Sigmoid colon (tissue), 7 donors: ENCODE results near the gene TSPAN9. TPM values are rescaled to one million over a fixed set of nuclear protein-coding genes. Genes with fewer than 3 reads are reported as not detected.

Source experiments
- DNase-seq: peaks from one replicate; pipeline ENCODE4 v3.0.0-alpha.2; 2019
- H3K27ac ChIP-seq, 4 donors: fragments of 200-600 bp; sonication (generic); one replicate each; pipeline ENCODE4 v1.5.1; 2016 to 2019; ENCODE audit warnings: mild to moderate bottlenecking in 1 of 4
- H3K27me3 ChIP-seq, 3 donors: fragments of 200-600 bp; sonication (generic); one replicate each; pipeline ENCODE4 v1.5.1; 2019; ENCODE audit warnings: mild to moderate bottlenecking in 1 of 3
- H3K36me3 ChIP-seq, 4 donors: fragments of 200-600 bp; sonication (generic); one replicate each; pipeline ENCODE4 v1.5.1; 2016 to 2019
- H3K4me1 ChIP-seq, 4 donors: fragments of 200-600 bp; sonication (generic); one replicate each; pipeline ENCODE4 v1.5.1; 2017 to 2019
- H3K4me3 ChIP-seq, 4 donors: fragments of 200-600 bp; sonication (generic); one replicate each; pipeline ENCODE4 v1.5.1; 2017 to 2019; ENCODE audit warnings: mild to moderate bottlenecking in 2 of 4, moderate library complexity in 1 of 4
- H3K9me3 ChIP-seq, 4 donors: fragments of 200-600 bp in 3 of 4; sonication (generic) in 3 of 4; one replicate each; pipeline versions ENCODE4 v1.5.1 to v1.6.1; 2013 to 2019
- EP300 ChIP-seq, 4 donors: sonication (generic); formaldehyde crosslinking; IDR thresholded peaks; one replicate each; pipeline ENCODE4 v1.6.1; 2017; ENCODE audit warnings: antibody characterized with exemption in 4 of 4
- POLR2A ChIP-seq, 2 donors: fragments of 450-650 bp; IDR thresholded peaks; one replicate each; pipeline ENCODE4 v1.6.1; 2016; ENCODE audit warnings: antibody characterized with exemption in 2 of 2, mild to moderate bottlenecking in 2 of 2, moderate library complexity in 2 of 2
- POLR2AphosphoS5 ChIP-seq, 4 donors: sonication (generic); formaldehyde crosslinking; IDR thresholded peaks; one replicate each; pipeline ENCODE4 v1.6.1; 2017; ENCODE audit warnings: antibody characterized with exemption in 4 of 4
- WGBS, 2 donors: extraction: QIAGEN DNeasy Blood & Tissue Kit; methylation state at CpG; one replicate each; pipeline ENCODE4 v1.1.7; 2013; 5-methylcytosine and 5-hydroxymethylcytosine counted together
- intact Hi-C: fragments of 100-400 bp; cut with DNase I; formaldehyde crosslinking; loops from one replicate; pipeline ENCODE4 v1.15.1; 2023
- polyA plus RNA-seq, 3 donors: library from polyadenylated mRNA; stranded (reverse); fragments of 200-250 nt; gene quantifications; one replicate each; pipeline ENCODE4 v1.2.3, GENCODE V29; 2013
- total RNA-seq, 4 donors: library from RNA; depleted of rRNA; stranded (reverse); fragments of >200 nt; gene quantifications; one replicate each; pipeline ENCODE4 v1.1.0, GENCODE V29; 2016
- TF ChIP-seq, protein P1 (sequence below), 4 experiments: fragments of 450-650 bp in 3 of 4; fragments of 200-600 bp in 1 of 4; IDR thresholded peaks; one replicate each; pipeline ENCODE4 v1.5.1; 2016 to 2019; ENCODE audit warnings: antibody characterized with exemption in 4 of 4, mild to moderate bottlenecking in 3 of 4, moderate library complexity in 2 of 4
- donor health status: healthy with polysubstance abuse.
- donor health status: Bipolar disorder and iron deficiency.
- donor health status: healthy.

Gene TSPAN9
- total and polyA plus RNA-seq, 7 donors: 0.92 to 28.0 (median 18.2) TPM

DNA sequence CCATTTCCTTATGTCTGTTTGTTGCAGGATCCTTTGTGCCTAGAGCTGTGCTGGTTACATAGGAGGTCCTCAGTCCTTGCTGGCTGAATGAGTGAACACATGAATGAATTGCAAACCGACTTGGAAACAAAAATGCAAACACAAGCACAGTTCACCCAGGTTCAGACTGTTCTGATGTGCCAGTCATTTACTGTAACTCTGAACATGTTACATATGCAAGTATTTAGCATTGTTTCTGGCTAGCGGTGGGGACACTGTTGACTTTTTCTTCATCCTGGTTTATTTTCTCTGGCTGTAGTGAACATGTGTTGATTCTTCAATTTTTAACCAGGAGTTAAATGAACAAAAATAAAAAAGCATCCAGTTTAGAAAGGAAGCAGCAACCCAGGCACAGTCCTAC is 33.4 kb downstream of the TSPAN9 start:
- peaks cover 0 to 5% (median 0%) of the 10 kb centered on the region in 4 donors for H3K4me1 ChIP-seq
- no peak overlapping the region for H3K27ac ChIP-seq
- no peaks in the 10 kb centered on the region for H3K36me3 ChIP-seq
- TF ChIP-seq POLR2A (IDR thresholded peaks at IDR 0.05) (no peak), POLR2AphosphoS5 (IDR thresholded peaks at IDR 0.05) (no peak), EP300 (IDR thresholded peaks at IDR 0.05) (no peak)
- TF ChIP-seq, protein P1, sequence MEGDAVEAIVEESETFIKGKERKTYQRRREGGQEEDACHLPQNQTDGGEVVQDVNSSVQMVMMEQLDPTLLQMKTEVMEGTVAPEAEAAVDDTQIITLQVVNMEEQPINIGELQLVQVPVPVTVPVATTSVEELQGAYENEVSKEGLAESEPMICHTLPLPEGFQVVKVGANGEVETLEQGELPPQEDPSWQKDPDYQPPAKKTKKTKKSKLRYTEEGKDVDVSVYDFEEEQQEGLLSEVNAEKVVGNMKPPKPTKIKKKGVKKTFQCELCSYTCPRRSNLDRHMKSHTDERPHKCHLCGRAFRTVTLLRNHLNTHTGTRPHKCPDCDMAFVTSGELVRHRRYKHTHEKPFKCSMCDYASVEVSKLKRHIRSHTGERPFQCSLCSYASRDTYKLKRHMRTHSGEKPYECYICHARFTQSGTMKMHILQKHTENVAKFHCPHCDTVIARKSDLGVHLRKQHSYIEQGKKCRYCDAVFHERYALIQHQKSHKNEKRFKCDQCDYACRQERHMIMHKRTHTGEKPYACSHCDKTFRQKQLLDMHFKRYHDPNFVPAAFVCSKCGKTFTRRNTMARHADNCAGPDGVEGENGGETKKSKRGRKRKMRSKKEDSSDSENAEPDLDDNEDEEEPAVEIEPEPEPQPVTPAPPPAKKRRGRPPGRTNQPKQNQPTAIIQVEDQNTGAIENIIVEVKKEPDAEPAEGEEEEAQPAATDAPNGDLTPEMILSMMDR (IDR thresholded peaks at IDR 0.05): no peak
- H3K9me3 ChIP-seq: no peaks in the 10 kb centered on the region
- DNase-seq: no peak
- intact Hi-C loops: no loop called here
- WGBS, 2 donors: 71 to 76% methylated on average over 2 of the region's 2 CpGs
- no peak overlapping the region for H3K4me3 ChIP-seq
- H3K27me3 ChIP-seq: no peaks in the 10 kb centered on the region

DNA sequence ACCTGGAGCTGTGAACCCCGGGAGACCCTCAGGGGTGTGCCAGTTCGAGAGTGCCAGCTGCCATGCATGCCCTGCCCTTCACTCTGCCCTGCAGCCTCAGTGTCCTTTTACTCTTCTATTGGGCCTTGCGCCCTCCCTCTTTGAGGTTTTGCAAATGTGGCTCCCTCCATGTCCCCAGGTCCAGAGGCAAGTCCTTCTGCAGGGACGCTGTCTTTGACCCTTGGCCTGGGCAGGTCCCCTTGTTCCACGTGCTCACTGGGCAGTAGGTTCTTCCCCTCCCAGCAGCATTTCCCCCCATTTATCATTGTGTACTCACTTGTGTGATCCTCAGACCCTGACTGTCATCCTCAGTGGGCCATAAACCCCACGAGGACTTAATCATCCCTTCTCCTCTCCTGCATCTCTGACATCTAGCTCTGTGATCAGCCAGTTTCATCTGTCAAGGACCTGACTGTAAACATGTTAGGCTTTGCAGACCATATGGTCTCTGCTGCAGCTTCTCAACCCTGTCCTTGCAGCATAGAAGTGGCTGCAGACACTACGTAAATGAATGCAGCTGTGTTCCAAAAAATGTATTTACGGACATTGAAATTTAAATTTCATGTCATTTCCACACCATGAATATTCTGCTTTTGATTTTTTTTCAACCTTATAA is 36.6 kb downstream of the TSPAN9 start:
- WGBS, 2 donors: 74 to 75% methylated on average over 8 of the region's 8 CpGs
- H3K9me3 ChIP-seq: no peaks in the 10 kb centered on the region
- H3K4me3 ChIP-seq: no peak overlapping the region
- H3K27me3 ChIP-seq: no peaks in the 10 kb centered on the region
- TF ChIP-seq EP300 (IDR thresholded peaks at IDR 0.05) (no peak), POLR2A (IDR thresholded peaks at IDR 0.05) (no peak), POLR2AphosphoS5 (IDR thresholded peaks at IDR 0.05) (no peak)
- TF ChIP-seq, protein P1 (IDR thresholded peaks at IDR 0.05): no peak
- intact Hi-C loops: no loop called here
- H3K4me1 ChIP-seq: peaks cover 0 to 5% (median 0%) of the 10 kb centered on the region in 4 donors
- DNase-seq: no peak
- H3K27ac ChIP-seq: no peak overlapping the region
- no peaks in the 10 kb centered on the region for H3K36me3 ChIP-seq

DNA sequence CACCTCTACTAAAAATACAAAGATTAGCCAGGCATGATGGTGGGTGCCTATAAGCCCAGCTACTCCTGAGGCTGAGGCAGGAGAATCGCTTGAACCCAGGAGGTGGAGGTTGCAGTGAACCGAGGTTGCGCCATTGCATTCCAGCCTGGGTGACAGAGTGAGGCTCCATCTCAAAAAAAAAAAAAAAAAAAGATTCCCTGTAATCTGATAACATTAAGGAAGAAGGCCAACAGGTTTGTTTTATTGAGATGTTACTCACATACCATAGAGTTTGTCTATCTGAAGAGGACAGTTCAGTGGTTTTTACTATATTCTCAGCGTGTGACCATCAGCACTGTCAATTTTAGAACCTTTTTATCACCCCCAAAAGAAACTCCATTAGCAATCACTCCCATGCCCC is 37.5 kb downstream of the TSPAN9 start:
- intact Hi-C loops: no loop called here
- Histone ChIP-seq H3K36me3 (no peaks in the 10 kb centered on the region), H3K9me3 (no peaks in the 10 kb centered on the region), H3K27me3 (no peaks in the 10 kb centered on the region), H3K4me1 (peaks cover 0 to 12% (median 5%) of the 10 kb centered on the region in 4 donors), H3K27ac (no peak overlapping the region), H3K4me3 (no peak overlapping the region)
- 94 to 99% methylated on average over 4 of the region's 4 CpGs for WGBS, 2 donors
- no peak for DNase-seq
- no peak for TF ChIP-seq POLR2AphosphoS5 (IDR thresholded peaks at IDR 0.05)
- TF ChIP-seq, protein P1 (IDR thresholded peaks at IDR 0.05): no peak
- no peak for TF ChIP-seq POLR2A (IDR thresholded peaks at IDR 0.05)
- TF ChIP-seq EP300 (IDR thresholded peaks at IDR 0.05): no peak

DNA sequence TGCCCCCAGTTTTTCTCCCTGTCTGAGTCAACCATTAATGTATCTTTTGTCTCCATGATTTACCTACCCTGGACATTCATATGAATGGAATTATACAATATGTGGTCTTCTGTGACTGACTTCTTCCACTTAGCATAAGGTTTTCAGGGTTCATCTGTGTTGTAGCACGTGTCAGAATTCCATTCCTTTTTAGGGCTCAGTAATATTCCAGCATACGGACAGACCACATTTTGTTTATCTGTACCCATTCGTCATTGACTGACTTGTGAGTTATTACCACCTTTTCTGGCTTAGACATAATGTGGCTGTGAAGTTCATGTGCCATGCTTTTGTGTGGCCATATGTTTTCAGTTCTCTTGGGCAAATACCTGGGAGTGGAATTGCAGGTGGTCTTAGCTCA is 37.9 kb downstream of the TSPAN9 start:
- DNase-seq: no peak
- Histone ChIP-seq H3K4me3 (no peak overlapping the region), H3K4me1 (peaks cover 0 to 16% (median 9%) of the 10 kb centered on the region in 4 donors), H3K27ac (no peak overlapping the region), H3K36me3 (no peaks in the 10 kb centered on the region), H3K9me3 (no peaks in the 10 kb centered on the region), H3K27me3 (no peaks in the 10 kb centered on the region)
- WGBS, 2 donors: 93 to 94% methylated on average over 3 of the region's 3 CpGs
- TF ChIP-seq POLR2A (IDR thresholded peaks at IDR 0.05) (no peak), EP300 (IDR thresholded peaks at IDR 0.05) (no peak), POLR2AphosphoS5 (IDR thresholded peaks at IDR 0.05) (no peak)
- TF ChIP-seq, protein P1 (IDR thresholded peaks at IDR 0.05): no peak
- intact Hi-C loops: no loop called here
